OCI-LY3 (cell line): ENCODE measurements around the gene RGS8.

Experiments used
- CTCF ChIP-seq: fragments of 200-600, 300-600 bp; sonication (generic); IDR thresholded peaks from 2 replicates; pipeline ENCODE4 v1.5.1; 2014; ENCODE audit warnings: antibody characterized with exemption, low read length, low read depth
- EZH2phosphoT487 ChIP-seq: fragments of 200-600 bp; shearing (Covaris generic); IDR thresholded peaks from 2 replicates; pipeline ENCODE4 v1.6.1; 2018; ENCODE audit warnings: antibody characterized with exemption, mixed run types, low read depth

- TF ChIP-seq CTCF, result no peak
- no peak for TF ChIP-seq EZH2phosphoT487
These were observed 26.3 kb downstream of the RGS8 start for GRCh38 chr1:182658055-182658454.
